NCI-H1694 treated with DMSO at 0.1 percent for 48 hours (cell line): ENCODE results near the gene BRAF.
"Not testable (repeated sequence)": the region's sequence is repeated elsewhere in the genome, so short reads cannot be mapped to it uniquely, and the experiment has no call there.

Experiments used
- DNase-seq: peaks from one replicate; lab custom pipeline; 2025; lab: John Stamatoyannopoulos, UW

BRAF gene

DNA sequence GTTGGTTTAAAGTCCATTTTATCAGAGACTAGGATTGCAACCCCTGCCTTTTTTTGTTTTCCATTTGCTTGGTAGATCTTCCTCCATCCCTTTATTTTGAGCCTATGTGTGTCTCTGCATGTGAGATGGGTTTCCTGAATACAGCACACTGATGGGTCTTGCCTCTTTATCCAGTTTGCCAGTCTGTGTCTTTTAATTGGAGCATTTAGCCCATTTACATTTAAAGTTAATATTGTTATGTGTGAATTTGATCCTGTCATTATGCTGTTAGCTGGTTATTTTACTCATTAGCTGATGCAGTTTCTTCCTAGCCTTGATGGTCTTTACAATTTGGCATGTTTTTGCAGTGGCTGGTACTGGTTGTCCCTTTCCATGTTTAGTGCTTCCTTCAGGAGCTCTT is 212.3 kb downstream of the BRAF start:
- not testable (repeated sequence) for DNase-seq

DNA sequence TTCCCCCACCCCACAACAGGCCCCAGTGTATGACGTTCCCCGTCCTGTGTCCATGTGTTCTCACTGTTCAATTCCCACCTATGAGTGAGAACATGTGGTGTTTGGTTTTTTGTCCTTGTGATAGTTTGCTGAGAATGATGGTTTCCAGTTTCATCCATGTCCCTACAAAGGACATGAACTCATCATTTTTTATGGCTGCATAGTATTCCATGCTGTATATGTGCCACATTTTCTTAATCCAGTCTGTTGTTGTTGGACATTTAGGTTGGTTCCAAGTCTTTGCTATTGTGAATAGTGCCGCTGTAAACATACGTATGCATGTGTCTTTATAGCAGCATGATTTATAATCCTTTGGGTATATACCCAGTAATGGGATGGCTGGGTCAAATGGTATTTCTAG is 216.0 kb downstream of the BRAF start:
- DNase-seq = not testable (repeated sequence)

DNA sequence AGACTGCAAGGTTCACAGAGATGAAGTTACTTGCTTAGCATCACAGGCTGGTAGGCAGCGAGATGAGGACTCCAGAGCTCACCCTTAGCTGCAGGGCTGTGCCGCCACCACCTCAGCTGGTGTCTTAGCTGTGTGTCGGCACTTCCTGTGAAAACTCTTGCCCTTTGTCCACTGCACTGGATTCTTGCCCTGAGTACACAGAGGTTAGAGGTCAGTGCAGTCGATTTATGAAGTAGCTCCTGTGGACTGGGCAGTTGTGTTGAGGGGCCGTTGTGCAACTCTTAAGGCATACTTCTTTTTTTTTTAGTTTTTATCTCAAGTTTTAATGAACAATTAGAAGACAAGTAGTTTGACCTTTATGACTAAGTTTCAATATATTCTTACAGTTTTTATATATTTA is 217.6 kb downstream of the BRAF start:
- DNase-seq = no peak

DNA sequence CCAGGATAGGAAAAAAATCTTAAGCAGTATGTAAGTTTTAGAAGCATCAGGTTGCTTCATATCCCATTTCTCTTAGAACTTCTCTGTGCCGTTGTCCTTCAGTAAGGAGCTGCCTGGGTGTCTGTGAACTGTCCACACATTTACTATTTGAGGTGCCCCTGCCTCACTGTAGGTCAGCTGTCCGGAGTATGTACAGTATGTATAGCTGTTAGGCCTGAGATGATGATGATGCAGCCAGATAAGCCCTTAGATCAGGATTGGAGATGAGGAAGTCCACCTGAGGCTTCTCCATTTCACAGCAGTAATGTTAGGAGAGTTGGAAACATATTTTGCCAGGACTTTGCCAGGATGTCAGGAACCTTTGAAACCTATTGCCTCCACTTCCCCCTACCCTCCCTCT is 220.5 kb downstream of the BRAF start:
- no peak for DNase-seq

DNA sequence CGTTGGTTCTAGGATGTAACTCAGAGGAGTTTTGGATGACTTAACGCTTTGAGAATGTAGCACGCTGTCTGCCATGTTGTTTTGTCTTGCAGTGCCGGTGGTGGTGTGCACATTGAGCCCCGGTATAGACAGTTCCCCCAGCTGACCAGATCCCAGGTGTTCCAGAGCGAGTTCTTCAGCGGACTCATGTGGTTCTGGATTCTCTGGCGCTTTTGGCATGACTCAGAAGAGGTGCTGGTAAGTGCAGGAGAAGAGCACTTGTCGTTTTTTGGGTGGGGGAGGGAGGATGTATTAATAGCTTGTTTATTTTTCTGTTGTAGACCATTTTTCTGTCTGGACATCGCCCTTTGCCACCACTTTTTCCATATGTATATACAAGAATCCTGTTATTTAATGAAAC is 222.0 kb downstream of the BRAF start:
- DNase-seq = no peak

DNA sequence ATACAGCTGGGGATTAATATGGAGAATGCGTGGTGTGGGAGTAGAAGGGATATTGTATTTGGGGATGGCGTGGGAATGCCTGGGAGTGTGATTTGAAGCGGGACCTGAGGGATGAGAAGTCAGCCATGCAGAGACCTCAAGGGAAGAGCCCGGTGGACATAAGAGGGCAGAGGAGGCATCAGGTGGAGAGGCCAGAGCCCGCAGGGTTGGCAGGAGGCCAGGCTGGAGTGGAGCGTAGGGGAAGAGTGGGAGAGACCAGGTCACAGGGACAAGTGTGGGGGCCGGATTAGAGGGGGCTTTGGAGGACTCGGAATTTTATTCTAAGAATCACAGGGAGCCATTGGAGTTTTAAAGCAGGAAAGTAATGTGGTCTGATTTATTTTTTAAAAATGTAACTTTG is 226.3 kb downstream of the BRAF start:
- DNase-seq = no peak

DNA sequence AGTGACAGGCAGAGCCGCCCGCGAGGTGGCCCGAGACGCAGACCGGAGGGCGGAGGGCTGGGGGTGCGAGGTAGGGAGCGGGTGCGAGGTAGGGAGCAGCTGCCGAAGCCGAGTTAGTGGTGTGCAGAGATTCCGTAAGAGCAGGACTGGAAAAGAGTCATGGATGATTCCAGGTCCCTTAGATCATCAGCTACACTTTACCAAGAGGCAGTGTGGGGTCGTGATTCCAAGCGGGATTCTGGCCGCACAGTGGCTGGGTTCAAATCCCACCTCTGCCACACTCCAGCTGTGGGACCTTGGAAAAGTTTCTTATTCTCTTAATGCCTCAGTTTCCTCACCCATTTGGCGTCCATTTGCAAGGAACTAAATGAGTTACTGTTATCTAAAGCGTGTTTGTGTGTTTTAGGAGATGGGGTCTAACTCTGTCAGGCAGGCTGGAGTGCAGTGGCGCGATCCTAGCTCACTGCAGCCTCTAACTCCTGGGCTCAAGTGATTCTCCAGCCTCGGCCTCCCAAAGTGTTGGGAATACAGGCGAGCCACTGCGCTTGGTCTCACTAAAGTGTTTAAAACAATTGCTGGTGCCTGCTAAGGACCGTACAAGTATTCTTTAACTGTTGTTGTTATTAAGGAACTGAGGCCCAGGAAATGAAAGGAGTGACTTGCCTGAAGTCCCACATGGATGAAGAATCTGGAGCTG is 227.1 kb downstream of the BRAF start:
- DNase-seq = no peak

DNA sequence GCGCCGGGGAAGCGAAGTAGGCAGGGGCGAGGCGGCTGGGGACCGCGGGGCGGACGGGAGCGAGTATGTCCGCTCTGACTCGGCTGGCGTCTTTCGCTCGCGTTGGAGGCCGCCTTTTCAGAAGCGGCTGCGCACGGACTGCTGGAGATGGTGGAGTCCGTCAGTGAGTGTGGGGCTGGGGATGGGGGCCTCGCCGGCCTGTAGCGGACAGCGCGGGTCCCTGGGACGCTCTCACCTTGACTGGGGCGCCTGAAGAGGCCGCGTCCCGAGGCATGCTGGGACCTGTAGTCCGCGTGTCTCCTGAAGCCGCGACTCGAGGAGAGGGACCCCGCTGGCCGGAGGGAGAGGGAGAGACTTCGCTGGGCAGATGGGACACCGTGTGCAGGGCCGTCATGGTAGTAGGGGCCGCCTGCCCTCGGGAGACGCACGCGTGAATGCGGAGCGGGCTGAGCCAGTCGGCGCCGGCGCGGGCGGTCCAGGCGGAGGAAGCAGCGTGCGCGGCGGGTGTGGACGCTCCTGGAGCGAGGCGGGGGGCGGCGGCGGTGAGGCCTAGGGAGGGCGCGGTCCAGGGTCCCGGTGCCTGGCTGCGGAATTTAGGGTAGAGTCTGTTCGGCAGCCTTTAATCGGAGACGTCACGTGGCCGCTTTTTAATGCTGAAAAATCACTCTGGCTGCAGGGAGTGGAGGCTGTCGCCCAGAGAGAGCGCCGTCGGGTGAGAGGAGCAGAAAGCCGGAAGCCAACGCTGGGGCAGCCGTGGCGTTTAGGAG is 227.9 kb downstream of the BRAF start, which contains the start of gene NDUFB2:
Gene NDUFB2, plus strand, starts transcription at position 29 of the 767 bp plus-strand sequence. Its CDS starts 37 bp downstream, at position 66.
- peak; percentile 89 for DNase-seq

DNA sequence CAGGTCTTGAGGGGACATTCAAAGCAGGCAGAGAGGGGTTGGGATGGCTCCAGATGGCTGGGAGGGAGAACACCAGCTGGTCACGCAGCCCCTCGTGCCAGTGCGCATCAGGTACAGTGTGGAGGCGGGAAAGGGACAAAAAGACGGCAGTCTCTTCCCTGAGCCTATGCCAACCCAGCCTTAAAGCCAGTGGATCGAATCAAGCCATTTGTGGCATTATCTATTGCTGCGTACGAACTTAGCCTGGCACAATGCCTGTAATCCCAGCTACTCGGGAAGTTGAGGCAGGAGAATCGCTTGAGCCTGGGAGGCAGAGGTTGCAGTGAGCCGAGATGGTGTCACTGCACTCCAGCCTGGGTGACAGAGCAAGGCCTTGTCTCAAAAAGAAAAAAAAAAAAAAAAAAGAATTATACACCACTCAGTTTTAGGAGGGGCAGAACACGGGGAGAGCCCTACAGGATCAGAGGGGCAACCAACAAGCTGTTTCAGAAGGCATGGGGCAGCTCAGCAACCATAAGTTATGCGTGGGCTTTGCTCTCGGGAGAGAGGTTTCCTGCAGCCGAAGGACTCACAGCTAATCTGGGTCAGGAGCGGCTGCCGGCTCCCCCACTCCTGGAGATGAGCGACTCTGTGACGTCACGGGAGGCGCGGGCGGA is 228.6 kb downstream of the BRAF start:
- DNase-seq = peak; percentile 71

DNA sequence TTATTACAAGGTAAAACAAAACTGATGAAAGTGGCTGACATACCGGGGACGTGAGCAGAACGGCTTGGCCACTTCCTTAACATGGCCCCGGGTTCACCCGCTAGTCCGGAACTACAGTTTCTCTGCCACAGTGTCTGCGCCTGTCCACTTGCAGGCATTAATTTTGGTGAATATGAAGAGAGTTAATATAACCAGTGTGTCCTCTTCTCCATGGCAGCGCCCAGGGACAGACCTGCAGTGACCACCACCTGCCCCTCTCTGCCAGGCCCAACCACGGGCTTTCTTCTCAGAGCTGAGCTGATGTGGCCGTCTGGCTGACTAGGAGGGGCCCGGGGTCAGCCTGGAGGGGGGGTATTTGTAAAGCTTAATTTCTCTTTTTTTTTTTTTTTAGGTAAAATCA is 229.3 kb downstream of the BRAF start:
- DNase-seq = no peak

DNA sequence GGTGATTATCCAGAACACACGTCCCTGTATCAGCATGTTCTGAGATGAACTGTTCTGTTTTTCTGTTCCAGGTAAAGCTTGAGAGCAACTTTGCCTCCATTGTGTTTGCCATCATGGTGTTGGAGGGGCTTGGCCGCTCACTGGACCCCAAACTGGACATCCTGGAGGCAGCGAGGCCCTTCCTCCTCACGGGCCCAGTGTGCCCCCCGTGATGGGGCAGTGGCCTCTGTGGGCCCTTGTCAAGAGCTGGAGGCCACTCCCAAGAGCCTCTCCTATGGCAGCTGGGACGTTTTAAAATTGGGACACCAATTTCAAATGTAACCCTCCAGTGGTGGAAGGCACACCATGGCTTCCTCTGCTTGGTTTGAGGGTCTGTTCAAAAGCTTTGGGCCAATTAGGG is 230.1 kb downstream of the BRAF start:
- DNase-seq = no peak

DNA sequence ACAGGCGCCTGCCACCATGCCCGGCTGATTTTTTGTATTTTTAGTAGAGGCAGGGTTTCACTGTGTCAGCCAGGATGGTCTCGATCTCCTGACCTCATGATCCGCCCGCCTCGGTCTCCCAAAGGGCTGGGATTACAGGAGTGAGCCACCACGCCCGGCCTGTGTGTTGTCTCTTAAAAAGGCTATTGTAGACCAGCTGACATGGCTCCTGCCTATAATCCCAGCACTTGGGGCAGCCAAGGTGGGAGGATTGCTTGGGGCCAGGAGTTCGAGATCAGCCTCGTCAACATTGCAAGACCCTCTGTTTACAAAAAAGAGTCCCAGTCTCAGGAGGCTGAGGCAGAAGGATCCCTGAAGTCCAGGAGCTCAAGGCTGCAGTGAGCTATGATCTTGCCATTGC is 230.9 kb downstream of the BRAF start:
- DNase-seq = not testable (repeated sequence)

DNA sequence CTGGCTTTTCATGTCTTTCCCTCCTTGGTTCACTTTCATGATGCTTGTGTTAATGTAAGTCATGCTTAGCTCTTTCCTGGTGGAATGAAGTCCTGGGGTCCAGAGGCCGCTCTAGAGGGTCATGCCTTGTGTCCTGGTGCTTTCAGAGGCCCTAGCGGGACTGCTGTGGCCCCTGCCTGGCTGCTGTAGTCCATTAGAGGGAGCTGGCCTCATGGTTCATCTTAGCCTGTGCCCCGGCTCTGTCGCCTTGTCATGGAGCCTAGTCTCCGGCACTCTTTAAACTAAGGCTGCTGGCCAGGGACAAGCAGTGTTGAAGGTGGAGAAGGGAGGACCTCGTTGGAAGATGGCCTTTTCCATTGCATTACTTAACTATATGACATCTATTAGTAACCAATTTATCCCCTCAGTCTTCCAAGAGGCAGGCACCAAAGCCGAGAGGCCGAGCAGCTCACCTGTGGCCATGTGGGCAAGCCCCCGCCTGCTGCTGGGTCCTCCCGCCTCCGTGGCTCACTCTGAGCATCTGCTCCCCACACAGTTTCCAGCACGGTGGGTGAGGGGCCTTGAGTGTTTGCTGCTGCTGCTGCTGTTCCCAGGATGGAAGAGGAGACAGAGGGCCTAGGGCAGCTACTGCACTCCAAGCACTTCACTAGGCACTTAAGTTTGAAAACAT is 233.2 kb downstream of the BRAF start:
- no peak for DNase-seq

DNA sequence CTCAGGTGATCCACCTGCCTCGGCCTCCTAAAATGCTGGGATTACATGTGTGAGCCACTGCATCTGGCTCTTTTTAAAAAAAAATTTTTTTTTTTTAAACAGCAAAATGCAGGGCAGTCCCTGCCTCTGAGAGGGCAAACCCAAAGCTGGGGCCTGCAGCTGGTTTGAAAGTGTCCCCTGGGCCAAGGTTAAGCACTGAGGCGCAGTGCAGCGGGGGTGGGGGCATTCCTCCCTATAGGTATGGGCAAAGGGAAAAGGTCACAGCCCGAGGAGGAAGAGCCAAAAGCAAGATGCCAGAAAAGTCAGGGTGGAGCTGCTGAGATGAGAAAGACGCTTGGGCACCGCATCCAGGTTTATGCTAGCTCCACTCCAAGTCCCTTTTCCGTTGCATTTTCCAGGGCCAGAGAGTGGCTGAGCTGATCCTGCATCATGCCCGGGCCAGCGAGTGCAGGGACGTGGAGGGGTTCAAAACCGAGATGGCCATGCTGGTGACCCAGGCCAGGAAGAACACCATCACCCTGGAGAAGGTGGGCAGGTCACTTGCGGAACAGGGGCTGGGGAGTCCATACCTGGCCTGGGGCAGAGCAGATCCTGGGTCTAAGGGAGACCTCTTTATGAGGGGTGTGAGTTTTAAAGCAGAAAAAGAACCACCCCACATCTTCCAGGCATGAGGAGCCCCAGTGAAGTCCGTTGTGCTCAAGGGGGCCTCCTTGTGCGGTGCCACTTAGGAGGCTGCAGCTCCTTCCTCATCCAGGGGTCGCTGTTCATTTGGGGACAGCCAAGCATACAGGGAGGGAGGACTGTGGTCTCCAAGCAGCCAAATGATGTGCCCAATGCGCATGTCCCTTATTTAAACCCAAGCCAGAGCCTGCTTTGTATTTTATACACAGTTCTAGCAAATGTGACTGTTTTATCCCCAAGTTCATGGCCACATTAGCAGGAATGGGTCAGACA is 235.3 kb downstream of the BRAF start:
- no peak for DNase-seq

DNA sequence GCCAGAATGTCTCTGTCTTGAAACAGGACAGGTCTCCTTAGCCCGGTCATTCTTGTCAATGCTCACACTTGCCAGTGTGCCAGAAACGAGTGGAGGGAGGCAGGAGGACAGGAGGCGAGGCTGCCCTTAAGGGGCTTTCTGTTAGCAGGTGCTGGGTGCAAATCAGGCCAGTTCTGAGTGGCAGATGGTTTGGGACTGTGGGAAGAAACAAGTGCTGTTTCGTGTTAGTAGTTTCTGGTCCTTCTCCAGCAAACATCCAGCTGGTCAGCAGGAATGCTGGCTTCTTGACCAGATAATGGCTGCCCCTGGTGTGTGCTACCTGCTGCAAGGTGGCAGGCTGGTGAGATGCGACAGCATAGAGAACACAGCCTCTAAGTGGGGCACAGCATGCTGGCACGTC is 236.4 kb downstream of the BRAF start:
- DNase-seq = no peak

DNA sequence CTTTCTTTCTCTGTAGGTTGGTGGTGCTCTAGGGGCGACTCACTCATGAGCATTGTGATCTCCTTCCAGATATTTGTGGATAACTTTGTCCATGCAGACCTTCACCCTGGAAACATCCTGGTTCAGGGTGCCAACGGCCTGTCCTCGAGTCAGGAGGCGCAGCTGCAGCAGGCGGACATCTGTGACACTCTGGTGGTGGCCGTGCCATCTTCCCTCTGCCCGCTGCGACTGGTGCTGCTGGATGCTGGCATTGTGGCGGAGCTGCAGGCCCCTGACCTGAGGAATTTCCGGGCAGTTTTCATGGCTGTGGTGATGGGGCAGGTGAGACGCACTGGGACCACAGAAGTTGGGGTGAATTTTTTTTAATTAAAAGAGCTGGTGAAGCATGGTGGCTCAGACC is 237.8 kb downstream of the BRAF start:
- no peak for DNase-seq

DNA sequence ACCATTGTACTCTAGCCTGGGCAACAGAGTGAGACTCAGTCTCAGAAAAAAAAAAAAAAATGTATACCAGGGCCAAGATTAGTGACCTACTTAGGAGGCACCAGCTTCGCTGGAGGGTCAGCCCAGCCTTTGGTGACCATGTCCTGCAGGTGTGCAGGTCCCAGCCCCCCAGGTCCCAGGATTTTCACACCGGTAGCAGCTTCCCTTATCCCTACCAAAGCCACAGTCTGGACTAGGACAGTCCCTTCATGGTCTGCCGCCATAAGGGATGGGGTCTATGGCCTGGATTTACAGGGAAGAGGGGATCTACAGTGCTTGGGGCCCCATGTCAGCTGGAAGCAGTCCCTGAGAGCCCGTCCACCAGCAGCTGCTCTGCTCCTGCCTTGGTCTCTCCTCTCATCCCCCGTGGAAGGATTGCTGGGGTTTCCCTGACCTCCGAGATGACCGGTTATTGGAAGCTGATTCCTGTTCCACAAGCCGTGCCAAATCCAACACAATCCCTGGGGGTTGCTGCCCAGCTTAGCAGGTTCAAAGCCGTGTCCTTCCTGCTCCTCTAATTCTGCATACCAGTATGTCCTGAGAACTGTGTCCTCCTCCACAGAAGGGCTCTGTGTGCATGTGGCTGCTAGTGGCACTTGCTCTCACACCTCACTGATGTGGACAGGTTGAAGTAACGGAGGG is 239.2 kb downstream of the BRAF start:
- DNase-seq = no peak

DNA sequence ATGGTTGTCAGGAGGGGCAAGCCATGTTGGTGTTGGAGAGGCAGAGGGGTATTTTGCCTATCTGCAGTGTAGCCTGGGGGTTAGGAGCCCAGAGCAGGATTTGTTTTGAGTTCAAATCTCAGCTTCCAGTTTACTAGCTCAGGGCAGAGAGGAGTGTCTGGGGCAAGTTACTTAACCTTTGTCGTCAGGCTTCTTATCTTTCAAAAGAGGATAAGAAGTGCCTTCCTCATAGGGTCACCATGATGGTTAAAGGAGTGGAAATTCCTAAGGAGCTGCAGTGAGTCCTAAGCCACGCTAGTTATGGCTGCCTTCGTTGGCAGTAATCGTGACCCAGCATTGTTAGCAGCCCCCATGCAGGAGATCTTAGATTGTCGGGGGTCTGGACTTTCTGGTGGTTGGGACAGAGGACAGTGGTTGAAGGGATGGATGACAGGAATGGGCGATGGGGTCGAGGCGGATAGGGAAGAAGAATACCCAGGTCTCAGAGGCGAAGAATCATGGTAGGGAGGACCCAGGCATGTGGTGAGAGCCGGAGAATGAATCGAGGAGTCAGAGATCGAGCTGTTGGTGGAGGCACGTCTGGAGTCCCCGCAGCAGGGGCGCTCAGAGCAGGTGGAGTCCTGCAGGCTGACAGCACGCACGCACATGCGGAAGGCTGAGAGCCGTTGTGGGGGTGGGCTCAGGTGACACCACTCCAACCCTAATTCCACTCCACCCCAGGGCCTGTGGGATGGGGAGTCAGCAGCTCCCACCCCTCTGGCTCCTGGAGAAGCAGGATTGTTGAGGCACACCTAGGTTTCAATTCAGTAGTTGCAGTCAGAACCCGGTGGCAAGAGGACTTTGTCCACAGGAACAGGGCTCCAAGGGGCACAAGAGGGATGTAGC is 240.4 kb downstream of the BRAF start:
- DNase-seq = no peak

DNA sequence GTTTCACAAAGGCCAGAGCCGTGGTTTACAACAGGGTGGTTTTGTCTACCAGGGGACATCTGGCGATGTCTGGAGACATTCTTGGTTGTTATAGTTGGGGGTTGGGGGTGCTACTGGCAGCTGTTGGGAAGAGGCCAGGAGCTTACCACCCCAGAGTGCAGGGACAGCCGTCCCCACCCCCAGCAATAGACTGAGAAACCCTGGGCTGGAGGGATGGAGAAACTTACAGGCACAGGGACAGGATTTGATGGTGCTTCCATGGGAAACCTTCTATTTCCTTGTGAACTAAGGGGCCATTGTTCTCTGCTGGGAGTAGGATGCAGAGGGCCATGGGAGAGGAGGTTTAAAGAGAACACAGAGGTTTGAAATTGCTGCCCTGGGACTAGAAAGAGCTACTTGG is 241.1 kb downstream of the BRAF start:
- DNase-seq = no peak

DNA sequence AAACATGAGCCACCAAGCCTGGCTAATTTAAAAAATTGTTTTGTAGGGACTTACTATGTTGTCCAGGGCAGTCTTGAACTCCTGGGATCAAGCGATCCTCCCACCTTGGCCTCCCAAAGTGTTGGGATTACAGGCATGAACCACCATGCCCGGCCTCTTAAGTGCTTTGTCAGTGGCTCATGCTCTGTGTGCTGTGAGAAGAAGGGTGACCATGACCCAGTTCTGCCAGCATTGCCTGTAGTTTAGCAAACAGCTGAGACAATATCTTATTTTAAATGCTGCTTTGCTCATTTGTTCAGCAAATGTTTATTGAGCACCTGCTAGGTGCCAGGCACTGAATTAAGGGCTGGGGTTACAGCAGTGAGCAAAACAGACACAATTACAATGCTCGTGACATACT is 243.0 kb downstream of the BRAF start:
- no peak for DNase-seq
